GM19463 (cell line): Measurements from ENCODE around the gene RAB3D.
"Not testable (repeated sequence)": the region's sequence is repeated elsewhere in the genome, so short reads cannot be mapped to it uniquely, and the experiment has no call there.

Source experiments
- ATAC-seq: cut with Tn5 transposase; IDR thresholded peaks from one replicate; pipeline ENCODE4 v1.9.1; 2021; ENCODE audit warnings: mild to moderate bottlenecking, moderate library complexity; ENCODE audit not compliant: unreplicated experiment

RAB3D gene

GRCh38 chr19:11340099-11340467 is 626 bp upstream of the RAB3D start:
- ATAC-seq, result not testable (repeated sequence)

DNA sequence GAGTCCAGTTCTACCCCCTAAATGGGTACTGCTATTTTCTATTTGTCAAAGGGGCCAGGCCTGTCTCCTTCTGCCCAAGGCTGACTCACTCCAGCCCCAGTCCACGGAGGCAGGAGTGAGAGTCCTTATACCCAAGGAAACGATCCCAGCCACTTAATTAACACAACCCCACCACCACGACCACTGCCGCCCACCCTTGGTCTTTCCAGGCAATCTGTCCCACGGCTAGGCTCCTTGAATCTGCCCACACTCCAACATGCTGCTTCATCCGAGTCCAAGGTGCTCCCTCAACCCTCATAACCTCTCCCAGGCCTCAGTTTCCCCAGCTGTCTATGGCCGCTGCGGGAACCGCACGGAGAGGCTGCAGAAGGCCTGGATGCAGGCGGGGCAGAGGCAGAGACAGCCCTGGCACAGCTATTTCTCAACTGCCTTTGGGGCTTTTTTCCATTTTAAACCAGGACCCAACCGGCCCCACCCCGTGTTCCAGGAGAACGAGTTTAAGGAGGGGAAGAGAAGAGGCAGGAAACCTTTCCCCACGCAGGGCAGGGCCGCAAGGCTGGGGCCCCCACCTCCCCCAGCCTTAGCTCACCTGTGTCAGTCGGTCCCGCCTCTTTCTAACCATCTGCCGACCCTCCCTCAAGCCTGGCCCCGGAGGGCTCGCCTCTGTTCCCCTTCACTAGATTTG is 746 bp downstream of the RAB3D start:
- no peak for ATAC-seq

DNA sequence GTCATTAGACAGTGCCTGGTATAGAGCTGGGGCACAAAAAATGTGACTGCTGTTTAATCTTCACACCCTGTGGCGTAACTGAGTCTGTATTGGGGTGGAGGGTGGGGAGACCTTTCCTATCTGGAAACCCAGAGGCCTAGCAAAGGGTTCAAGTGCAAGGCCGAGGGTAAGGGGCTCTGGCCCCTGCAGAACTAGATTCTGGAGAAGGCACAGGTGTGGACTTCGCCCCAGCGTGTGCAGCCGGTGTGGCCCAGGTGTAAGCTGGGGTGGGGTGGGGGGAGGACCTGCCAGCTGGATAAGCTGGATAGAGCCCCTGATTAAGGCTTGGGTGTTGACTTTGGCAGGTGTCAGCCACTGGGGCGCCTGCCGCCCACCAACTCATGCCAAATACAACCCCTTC is 1.3 kb downstream of the RAB3D start:
- ATAC-seq, result no peak

DNA sequence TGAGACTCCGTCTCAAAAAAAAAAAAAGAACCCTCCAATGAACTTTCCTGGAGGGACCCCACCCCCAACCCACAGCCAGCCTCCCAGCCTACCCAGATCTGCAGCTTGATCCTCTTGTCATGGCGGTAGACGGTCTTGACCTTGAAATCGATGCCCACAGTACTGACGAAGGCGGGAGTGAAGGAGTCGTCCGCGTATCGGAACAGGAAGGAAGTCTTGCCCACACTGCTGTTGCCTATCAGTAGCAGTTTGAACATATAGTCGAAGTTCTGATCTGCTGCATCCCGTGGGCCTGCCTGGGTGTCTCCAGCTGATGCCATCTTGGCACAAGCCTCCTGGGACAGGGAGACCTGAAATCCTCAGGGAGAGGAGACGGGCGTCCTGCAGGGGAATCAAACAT is 2.4 kb downstream of the RAB3D start:
- ATAC-seq, result no peak

DNA sequence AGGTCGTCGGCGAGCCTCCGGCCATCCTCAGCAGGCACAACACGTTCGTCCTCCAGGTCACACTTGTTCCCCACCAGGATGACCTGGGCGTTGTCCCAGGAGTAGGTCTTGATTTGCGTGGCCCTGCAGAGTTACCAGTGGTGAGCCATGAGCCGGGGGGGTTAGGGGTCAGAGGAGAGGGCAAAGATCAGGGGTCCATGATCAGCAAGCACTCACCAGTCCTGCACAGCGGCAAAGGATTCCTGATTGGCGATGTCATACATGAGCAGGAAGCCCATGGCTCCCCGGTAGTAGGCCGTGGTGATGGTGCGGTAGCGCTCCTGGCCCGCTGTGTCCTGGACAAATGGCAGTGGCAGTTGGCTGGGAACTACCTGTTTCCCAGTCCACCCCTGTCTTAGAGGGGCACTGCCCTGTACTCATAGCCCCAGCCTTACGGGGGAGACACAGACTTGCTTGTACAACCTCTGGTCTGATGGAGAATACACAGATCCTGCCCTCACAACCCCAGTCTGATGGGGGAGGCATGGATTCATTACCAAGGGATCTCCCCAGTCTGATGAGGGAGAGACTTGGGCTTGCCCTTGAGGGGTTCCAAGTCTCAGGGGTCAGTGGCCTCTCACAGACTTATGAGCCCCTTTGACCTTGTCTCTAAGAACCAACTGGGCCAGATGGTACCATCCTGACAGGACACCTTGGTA is 3.9 kb downstream of the RAB3D start:
- no peak for ATAC-seq

GRCh38 chr19:11333838-11334237 is 5.6 kb downstream of the RAB3D start:
- ATAC-seq, result not testable (repeated sequence)

GRCh38 chr19:11332822-11333221 is 6.6 kb downstream of the RAB3D start:
- no peak for ATAC-seq

GRCh38 chr19:11331502-11331901 is 8.0 kb downstream of the RAB3D start:
- no peak for ATAC-seq

- no peak for ATAC-seq
Observed at GRCh38 chr19:11330127-11330526, 9.3 kb downstream of the RAB3D start.

GRCh38 chr19:11325544-11325943 is 13.9 kb downstream of the RAB3D start:
- no peak for ATAC-seq

DNA sequence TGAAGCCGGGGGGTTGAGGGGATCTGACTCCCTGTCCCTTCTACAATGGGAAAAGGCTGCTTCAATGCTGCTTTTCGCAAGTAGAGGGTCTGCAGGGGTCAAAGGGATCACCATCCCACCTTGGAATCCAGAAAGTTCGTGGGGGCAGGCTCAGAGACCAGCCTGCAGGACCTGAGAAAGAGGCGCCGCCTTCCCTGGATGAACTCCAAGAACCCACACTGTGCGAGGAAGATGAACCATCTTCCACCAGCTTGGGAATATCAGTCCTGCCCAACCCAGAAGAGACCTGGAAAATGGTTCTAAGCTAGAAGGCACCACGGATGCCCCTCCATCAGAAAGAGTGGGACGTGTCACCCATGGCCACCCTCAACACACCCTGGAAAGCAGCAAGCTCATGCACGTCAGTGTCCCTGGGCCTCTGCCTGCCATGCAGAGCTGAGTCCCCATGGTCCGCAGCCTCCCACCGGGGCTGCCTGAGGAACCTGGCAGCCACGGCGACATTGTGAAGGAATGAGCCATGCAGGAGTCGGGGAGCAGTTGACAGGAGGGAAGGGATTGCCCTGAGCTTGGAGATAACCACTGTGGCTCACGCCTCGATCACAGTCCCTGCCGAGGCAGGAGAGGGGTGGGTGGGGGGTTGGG is 14.6 kb downstream of the RAB3D start:
- ATAC-seq, result no peak

DNA sequence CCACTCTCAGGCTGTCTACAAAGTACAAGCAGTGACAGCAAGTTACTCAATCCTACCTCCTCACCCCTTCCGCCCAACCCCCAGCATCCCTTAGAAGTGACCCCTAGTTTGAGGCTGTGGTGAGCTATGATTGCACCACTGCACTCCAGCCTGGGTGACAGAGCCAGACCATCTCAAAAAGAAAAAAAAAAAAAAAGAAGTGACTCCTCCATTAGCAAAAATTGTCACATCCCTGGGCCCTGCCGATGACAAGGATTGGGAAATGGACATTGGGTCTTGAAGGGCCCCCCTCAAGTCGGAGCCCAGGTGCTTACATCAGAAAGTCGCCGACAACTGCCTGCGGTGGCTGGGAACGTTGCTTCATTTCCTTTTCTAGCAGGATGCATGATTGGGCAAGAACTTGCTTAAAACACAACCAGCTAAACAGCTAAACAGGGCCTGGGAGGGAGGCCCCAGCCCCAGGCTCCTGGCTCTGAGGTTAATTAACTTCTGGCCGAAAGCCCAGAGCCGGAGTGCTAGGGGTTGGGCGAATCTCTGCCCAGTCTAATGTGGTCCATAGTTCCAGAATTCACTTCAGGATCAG is 15.3 kb downstream of the RAB3D start:
- ATAC-seq, result no peak

DNA sequence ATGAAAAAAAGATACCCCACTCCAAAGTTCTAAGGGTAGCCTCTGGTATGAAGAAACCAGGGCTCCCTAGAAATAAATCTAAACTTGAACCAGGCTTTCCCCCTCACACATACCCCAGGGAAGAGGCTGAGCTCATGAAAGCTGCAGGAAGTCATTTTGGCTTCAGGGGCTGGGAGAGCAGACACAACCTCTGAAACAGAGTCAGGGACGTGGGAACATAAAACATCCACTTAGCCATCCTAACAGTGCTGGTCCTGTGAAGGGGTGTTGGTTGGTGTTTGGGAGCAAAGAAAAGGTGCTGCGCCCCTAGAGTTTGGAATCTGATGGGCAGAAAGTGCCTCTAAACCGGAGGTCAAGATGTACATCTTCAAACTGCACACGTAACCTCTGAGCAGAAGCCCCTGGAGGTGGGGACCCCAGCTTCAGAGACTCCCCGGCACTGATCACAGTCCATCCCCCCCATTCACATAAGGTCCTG is 15.8 kb downstream of the RAB3D start:
- ATAC-seq, result no peak

GRCh38 chr19:11322269-11323024 is 17.0 kb downstream of the RAB3D start:
- ATAC-seq, result no peak

DNA sequence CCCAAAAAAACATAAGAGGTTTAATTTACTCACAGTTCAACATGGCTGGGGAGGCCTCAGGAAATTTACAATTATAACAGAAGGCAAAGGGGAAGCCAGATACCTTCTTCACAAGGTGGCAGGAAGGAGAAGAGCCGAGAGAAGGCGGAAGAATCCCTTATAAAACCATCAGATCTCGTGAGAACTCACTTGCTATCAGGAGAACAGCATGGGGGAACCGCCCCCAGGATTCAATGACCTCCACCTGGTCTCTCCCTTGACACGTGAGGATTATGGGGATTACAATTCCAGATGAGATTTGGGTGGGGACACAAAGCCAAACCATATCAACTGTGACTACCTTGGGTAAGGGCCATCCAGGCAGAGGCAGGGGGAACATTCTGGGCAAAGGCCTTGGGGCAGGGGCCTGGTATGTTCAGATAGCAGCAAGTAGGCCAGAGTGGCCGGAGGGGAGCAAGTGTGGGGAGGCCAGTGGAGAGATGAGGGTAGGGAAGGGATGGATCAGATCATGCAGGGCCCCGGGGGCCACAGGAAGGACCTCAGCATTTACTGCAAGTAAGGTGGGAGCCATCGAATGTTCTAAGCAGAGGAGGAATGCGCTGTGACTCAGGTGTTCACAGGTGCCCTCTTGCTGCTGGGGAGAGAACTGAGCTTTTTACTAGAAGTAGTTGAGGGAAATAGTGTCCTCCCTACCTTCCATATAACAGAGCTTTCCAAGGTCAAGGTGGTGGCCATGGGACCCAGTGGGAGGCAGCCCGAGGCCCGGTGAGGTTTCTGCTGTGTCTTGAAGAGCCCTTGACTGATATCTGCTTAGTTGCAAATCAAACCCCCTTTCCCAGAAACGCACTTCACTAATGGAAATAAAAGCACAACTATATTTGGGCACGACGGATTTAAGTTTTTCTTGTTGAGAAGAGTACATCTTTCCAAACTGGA is 18.0 kb downstream of the RAB3D start:
- ATAC-seq, result no peak

GRCh38 chr19:11320278-11320995 is 19.0 kb downstream of the RAB3D start:
- ATAC-seq, result not testable (repeated sequence)

DNA sequence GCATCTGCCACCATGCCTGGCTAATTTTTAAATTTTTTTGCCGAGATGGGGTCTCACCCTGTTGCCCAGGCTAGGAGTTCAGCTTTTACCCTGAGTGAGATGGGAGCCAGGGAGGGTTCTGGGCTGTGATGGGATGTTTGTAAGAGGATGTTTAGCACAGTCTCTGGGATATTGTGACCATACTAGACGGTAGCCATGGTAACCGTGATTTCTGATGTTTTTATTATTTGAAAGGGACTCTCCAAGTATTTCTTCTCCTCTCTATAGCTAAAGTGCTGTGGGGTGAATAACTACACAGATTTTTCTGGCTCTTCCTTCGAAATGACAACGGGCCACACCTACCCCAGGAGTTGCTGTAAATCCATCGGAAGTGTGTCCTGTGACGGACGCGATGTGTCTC is 33.1 kb downstream of the RAB3D start:
- ATAC-seq, result no peak

- no peak for ATAC-seq
Observed at GRCh38 chr19:11304936-11305335, 34.5 kb downstream of the RAB3D start.

GRCh38 chr19:11300811-11301120 is 38.7 kb downstream of the RAB3D start:
- no peak for ATAC-seq
